A549 (cell line): Measurements from ENCODE around the gene XYLT1. TPM values are rescaled to one million over a fixed set of nuclear protein-coding genes. Genes with fewer than 3 reads are reported as not detected.

ENCODE experiments used
- ATAC-seq, 2 experiments: fragments of 200-7000 bp in 1 of 2; fragments of >200 bp in 1 of 2; cut with Nextera tagmentation in 1 of 2; cut with Tn5 transposase in 1 of 2; 3 replicates each; pipeline versions ENCODE4 v1.8.0 to v1.9.1; 2018 to 2020; ENCODE audit warnings: mild to moderate bottlenecking in 1 of 2, moderate library complexity in 1 of 2
- CTCF ChIA-PET: fragments of 300-600 bp; sonication (Branson Sonifier 250); formaldehyde crosslinking; extraction: SDS; loops from one replicate; lab custom pipeline; 2021; ENCODE audit warnings: antibody characterized with exemption, inconsistent platforms; lab: Yijun Ruan, JAX
- POLR2A ChIA-PET: fragments of 350-600 bp; formaldehyde crosslinking; extraction: SDS; loops from one replicate; lab custom pipeline; 2021; ENCODE audit warnings: antibody characterized with exemption, inconsistent platforms; lab: Yijun Ruan, JAX
- DNase-seq, 2 experiments: peaks; one replicate each; pipeline versions ENCODE4 v3.0.0 to v3.0.0-alpha.2; 2011 to 2016; ENCODE audit warnings: low read depth in 1 of 2, low spot score in 1 of 2
- FAIRE-seq: peaks from 2 replicates; lab custom pipeline; 2011; peaks lifted over from hg19 to GRCh38; lab: Jason Lieb, UNC
- H3K27ac ChIP-seq, 2 experiments: fragments of >200 bp; sonication (Bioruptor Twin); formaldehyde crosslinking; 3 replicates each; pipeline ENCODE4 v1.5.1; 2016 to 2017
- H3K4me1 ChIP-seq: fragments of >200 bp; sonication (Bioruptor Twin); formaldehyde crosslinking; 3 replicates; pipeline ENCODE4 v1.6.1; 2016
- H3K4me2 ChIP-seq: fragments of >200 bp; sonication (Bioruptor Twin); formaldehyde crosslinking; 3 replicates; pipeline ENCODE4 v1.6.1; 2016
- H3K4me3 ChIP-seq: fragments of >200 bp; sonication (Bioruptor Twin); formaldehyde crosslinking; 3 replicates; pipeline ENCODE4 v1.5.1; 2016
- H3K9me3 ChIP-seq: fragments of >200 bp; sonication (Bioruptor Twin); formaldehyde crosslinking; 3 replicates; pipeline ENCODE4 v1.6.1; 2016
- CEBPB ChIP-seq, 2 experiments: fragments of >200 bp in 1 of 2; sonication (Bioruptor Twin) in 1 of 2; formaldehyde crosslinking in 1 of 2; IDR thresholded peaks; 2 replicates each; pipeline ENCODE4 v1.6.1; 2012 to 2016
- CHD2 ChIP-seq: fragments of 150-350 bp; IDR thresholded peaks from 2 replicates; pipeline ENCODE4 v1.6.1; 2014; ENCODE audit warnings: low read length; ENCODE audit not compliant: partially characterized antibody
- CHD4 ChIP-seq: fragments of 200-600 bp; sonication (generic); IDR thresholded peaks from 2 replicates; pipeline ENCODE4 v1.6.1; 2016; ENCODE audit warnings: antibody characterized with exemption, mild to moderate bottlenecking, borderline replicate concordance
- CTCF ChIP-seq: fragments of >200 bp; sonication (Bioruptor Twin); formaldehyde crosslinking; IDR thresholded peaks from 3 replicates; pipeline ENCODE4 v1.5.1; 2016
- EHF ChIP-seq: fragments of 250-450 bp; sonication (Bioruptor Pico); IDR thresholded peaks from 2 replicates; pipeline ENCODE4 v1.5.0; 2020; ENCODE audit warnings: mild to moderate bottlenecking
- EHMT2 ChIP-seq: fragments of 200-600 bp; sonication (generic); IDR thresholded peaks from 2 replicates; pipeline ENCODE4 v1.6.1; 2016; ENCODE audit warnings: antibody characterized with exemption, low read depth, mild to moderate bottlenecking, moderate library complexity
- HOXA7 ChIP-seq: fragments of 250-450 bp; sonication (Bioruptor Pico); IDR thresholded peaks from 2 replicates; pipeline ENCODE4 v1.5.0; 2020; ENCODE audit warnings: mild to moderate bottlenecking, moderate library complexity
- HOXB5 ChIP-seq: fragments of 250-450 bp; sonication (Bioruptor Pico); IDR thresholded peaks from 2 replicates; pipeline ENCODE4 v1.5.0; 2020; ENCODE audit warnings: mild to moderate bottlenecking, moderate library complexity
- JUN ChIP-seq, 2 experiments: fragments of >200 bp; sonication (Bioruptor Twin); formaldehyde crosslinking; IDR thresholded peaks; 2 replicates in 1 of 2; 3 replicates in 1 of 2; pipeline ENCODE4 v1.6.1; 2016 to 2017
- JUNB ChIP-seq: fragments of >200 bp; sonication (Bioruptor Twin); formaldehyde crosslinking; IDR thresholded peaks from 2 replicates; pipeline ENCODE4 v1.6.1; 2016
- MAFK ChIP-seq: fragments of 450-650 bp; IDR thresholded peaks from 2 replicates; pipeline ENCODE4 v1.6.1; 2014; ENCODE audit not compliant: partially characterized antibody
- MAZ ChIP-seq: fragments of 150-350 bp; IDR thresholded peaks from 2 replicates; pipeline ENCODE4 v1.6.1; 2014; ENCODE audit warnings: antibody characterized with exemption, low read depth, low read length, borderline replicate concordance
- NFE2L2 ChIP-seq: fragments of 150-350 bp; conservative IDR thresholded peaks from 2 replicates; pipeline ENCODE4 v1.6.1; 2014; ENCODE audit warnings: low read length
- RAD21 ChIP-seq, 2 experiments: fragments of >200 bp in 1 of 2; sonication (Bioruptor Twin) in 1 of 2; formaldehyde crosslinking in 1 of 2; IDR thresholded peaks in 1 of 2; conservative IDR thresholded peaks in 1 of 2; 2 replicates in 1 of 2; 3 replicates in 1 of 2; pipeline ENCODE4 v1.6.1; 2012 to 2018; ENCODE audit warnings: inconsistent platforms in 1 of 2
- RNF2 ChIP-seq: fragments of 200-600 bp; sonication (generic); IDR thresholded peaks from 2 replicates; pipeline ENCODE4 v1.6.1; 2016; ENCODE audit warnings: low read depth, mild to moderate bottlenecking, antibody characterized with exemption, moderate library complexity, borderline replicate concordance
- TFCP2L1 ChIP-seq: fragments of 250-450 bp; sonication (Bioruptor Pico); IDR thresholded peaks from 2 replicates; pipeline ENCODE4 v1.5.0; 2021; ENCODE audit warnings: mild to moderate bottlenecking
- TP53 ChIP-seq: fragments of 250-450 bp; sonication (Bioruptor Pico); IDR thresholded peaks from 2 replicates; pipeline ENCODE4 v1.5.0; 2021; ENCODE audit warnings: mild to moderate bottlenecking, moderate library complexity
- ZSCAN20 ChIP-seq: fragments of 250-450 bp; sonication (Bioruptor Pico); IDR thresholded peaks from 2 replicates; pipeline ENCODE4 v1.8.0; 2022; ENCODE audit warnings: mild to moderate bottlenecking, moderate library complexity
- WGBS: methylation state at CpG from one replicate; pipeline ENCODE4 v1.1.6; 2017; ENCODE audit errors: missing lambda C conversion rate; 5-methylcytosine and 5-hydroxymethylcytosine counted together
- polyA plus RNA-seq, 4 experiments: library from polyadenylated mRNA; depleted of rRNA in 3 of 4; stranded (reverse); fragments of >200 nt; fragmentation: RNase III in 1 of 4; extraction: RNeasy Plus Mini Kit Qiagen cat#74134 plus additional on column Dnase treatment in 1 of 4; gene quantifications; 2 replicates in 3 of 4; 3 replicates in 1 of 4; pipeline ENCODE4 v1.2.3, GENCODE V29; 2011 to 2017
- TF ChIP-seq, protein P1 (sequence below): IDR thresholded peaks from 2 replicates; pipeline ENCODE4 v1.6.1; 2012
- TF ChIP-seq, protein P2 (sequence below): fragments of >200 bp; sonication (Bioruptor Twin); formaldehyde crosslinking; IDR thresholded peaks from 3 replicates; pipeline ENCODE4 v1.6.1; 2016
- TF ChIP-seq, protein P3 (sequence below): fragments of 150-350 bp; IDR thresholded peaks from 2 replicates; pipeline ENCODE4 v1.6.1; 2014; ENCODE audit warnings: low read depth, mild to moderate bottlenecking, low read length

Gene XYLT1
- polyA plus RNA-seq, 2 of the 4 experiments (the other 2 are of a cell fraction): 0.78 to 0.88 TPM

DNA sequence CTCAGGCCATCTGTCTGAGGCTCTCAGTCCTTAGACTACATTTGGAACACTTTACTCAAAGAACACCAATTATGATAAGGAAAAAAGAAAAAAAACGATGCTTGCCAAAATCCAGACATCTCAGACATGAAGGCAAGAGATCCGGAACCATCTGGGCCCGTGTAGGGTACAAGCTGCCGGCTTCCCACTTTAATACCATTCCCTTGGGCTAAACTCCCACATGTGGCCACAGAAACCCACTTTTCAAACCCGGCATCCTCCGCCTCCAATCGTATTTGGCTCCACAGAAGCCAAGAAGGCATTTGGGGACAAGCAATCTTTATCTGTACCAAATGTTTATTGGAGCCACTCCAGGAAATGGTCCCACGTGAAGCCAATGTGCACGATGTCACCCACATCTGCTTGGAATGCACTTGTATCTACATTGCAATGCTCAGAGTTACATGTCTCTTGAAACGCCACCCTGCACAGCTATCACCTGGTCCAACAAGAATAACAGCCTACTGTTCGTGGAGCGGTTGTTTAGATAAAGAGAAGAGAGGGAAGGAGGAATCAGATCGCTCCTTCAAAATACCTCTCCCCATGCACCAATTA lies 33.5 kb downstream of the XYLT1 start:
- POLR2A ChIA-PET: no interaction called here
- no peak for ATAC-seq
- no peak overlapping the region for H3K4me3 ChIP-seq

GRCh38 chr16:17435318-17435717 lies 35.4 kb downstream of the XYLT1 start:
- H3K9me3 ChIP-seq: 0 out of 3 replicates have a peak, but pooled peaks cover 4% of the 10 kb centered on the region
- H3K4me2 ChIP-seq: no peak overlapping the region
- FAIRE-seq: no peak
- ChIA-PET CTCF (no interaction called here), POLR2A (no interaction called here)
- DNase-seq: no peak
- WGBS: 69% methylated on average over 5 of the region's 5 CpGs
- H3K4me3 ChIP-seq: no peak overlapping the region
- H3K27ac ChIP-seq: no peak overlapping the region
- no peaks in the 10 kb centered on the region for H3K4me1 ChIP-seq
- TF ChIP-seq, protein P1, sequence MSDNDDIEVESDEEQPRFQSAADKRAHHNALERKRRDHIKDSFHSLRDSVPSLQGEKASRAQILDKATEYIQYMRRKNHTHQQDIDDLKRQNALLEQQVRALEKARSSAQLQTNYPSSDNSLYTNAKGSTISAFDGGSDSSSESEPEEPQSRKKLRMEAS: no peak
- no peak for TF ChIP-seq CHD4
- no peak for TF ChIP-seq HOXA7
- no peak for TF ChIP-seq TFCP2L1 (CRISPR knock-in tag)
- no peak for ATAC-seq

More for the DNA sequence above, 33.5 kb downstream of the XYLT1 start:
- CTCF ChIA-PET: no interaction called here
- WGBS: 19% methylated on average over 13 of the region's 13 CpGs
- no peaks in the 10 kb centered on the region for H3K4me1 ChIP-seq
- no peak for DNase-seq
- FAIRE-seq: no peak
- H3K4me2 ChIP-seq: no peak overlapping the region
- H3K9me3 ChIP-seq: 0 out of 3 replicates have a peak, but pooled peaks cover 4% of the 10 kb centered on the region
- TF ChIP-seq EHMT2: no peak
- TF ChIP-seq EHF (CRISPR knock-in tag): no peak
- TF ChIP-seq, protein P2, sequence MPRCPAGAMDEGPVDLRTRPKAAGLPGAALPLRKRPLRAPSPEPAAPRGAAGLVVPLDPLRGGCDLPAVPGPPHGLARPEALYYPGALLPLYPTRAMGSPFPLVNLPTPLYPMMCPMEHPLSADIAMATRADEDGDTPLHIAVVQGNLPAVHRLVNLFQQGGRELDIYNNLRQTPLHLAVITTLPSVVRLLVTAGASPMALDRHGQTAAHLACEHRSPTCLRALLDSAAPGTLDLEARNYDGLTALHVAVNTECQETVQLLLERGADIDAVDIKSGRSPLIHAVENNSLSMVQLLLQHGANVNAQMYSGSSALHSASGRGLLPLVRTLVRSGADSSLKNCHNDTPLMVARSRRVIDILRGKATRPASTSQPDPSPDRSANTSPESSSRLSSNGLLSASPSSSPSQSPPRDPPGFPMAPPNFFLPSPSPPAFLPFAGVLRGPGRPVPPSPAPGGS: no peak
- TF ChIP-seq JUNB: no peak
- no peak for TF ChIP-seq RNF2
- TF ChIP-seq TP53 (CRISPR knock-in tag): no peak
- TF ChIP-seq CTCF: no peak
- no peak for TF ChIP-seq MAZ
- TF ChIP-seq, protein P3, sequence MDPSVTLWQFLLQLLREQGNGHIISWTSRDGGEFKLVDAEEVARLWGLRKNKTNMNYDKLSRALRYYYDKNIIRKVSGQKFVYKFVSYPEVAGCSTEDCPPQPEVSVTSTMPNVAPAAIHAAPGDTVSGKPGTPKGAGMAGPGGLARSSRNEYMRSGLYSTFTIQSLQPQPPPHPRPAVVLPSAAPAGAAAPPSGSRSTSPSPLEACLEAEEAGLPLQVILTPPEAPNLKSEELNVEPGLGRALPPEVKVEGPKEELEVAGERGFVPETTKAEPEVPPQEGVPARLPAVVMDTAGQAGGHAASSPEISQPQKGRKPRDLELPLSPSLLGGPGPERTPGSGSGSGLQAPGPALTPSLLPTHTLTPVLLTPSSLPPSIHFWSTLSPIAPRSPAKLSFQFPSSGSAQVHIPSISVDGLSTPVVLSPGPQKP: no peak
- no peak for TF ChIP-seq HOXB5 (CRISPR knock-in tag)
- no peak for TF ChIP-seq CEBPB (IDR thresholded peaks at IDR 0.05)
- no peak for TF ChIP-seq CHD4
- TF ChIP-seq CHD2: no peak
- TF ChIP-seq MAFK: no peak
- no peak for TF ChIP-seq NFE2L2
- TF ChIP-seq HOXA7: no peak
- TF ChIP-seq ZSCAN20 (CRISPR knock-in tag): no peak
- TF ChIP-seq JUN (IDR thresholded peaks at IDR 0.05): no peak
- no peak for TF ChIP-seq RAD21 (conservative IDR thresholded peaks at IDR 0.05 in 1 of 2, IDR thresholded peaks at IDR 0.05 in 1 of 2)
- H3K27ac ChIP-seq: no peak overlapping the region
